Measurements from ENCODE around the gene BHLHE23. TPM values are rescaled to one million over a fixed set of nuclear protein-coding genes. Genes with fewer than 3 reads are reported as not detected.

BHLHE23 gene
- total RNA-seq, 6 experiments from 2014 or later: not detected

- peaks cover 6% of the 10 kb centered on the region; the same call in 1 of the 2 replicates for H3K4me1 Mint-ChIP-seq (ENCODE audit: low read depth)
- TF ChIP-seq CTCF (IDR thresholded peaks at IDR 0.05): no peak
- H3K9me3 Mint-ChIP-seq: peaks cover 4% of the 10 kb centered on the region; the same call in 1 of the 2 replicates
- H3K36me3 Mint-ChIP-seq (ENCODE audit: low read depth): no peaks in the 10 kb centered on the region
- peak overlapping the region; percentile 46 for H3K4me3 Mint-ChIP-seq
- H3K27ac Mint-ChIP-seq: no peak overlapping the region
- H3K27me3 Mint-ChIP-seq (ENCODE audit: insufficient read depth): peaks cover 63% of the 10 kb centered on the region
- DNase-seq: peak; percentile 11
Observed at GRCh38 chr20:63025534-63026331, 19.0 kb upstream of the BHLHE23 start.

GRCh38 chr20:63024573-63025392, 18.0 kb upstream of the BHLHE23 start:
- peaks cover 5% of the 10 kb centered on the region; the same call in 1 of the 2 replicates for H3K9me3 Mint-ChIP-seq
- TF ChIP-seq CTCF (IDR thresholded peaks at IDR 0.05): no peak
- no peak for DNase-seq
- peaks cover 6% of the 10 kb centered on the region; the same call in 1 of the 2 replicates for H3K4me1 Mint-ChIP-seq (ENCODE audit: low read depth)
- peaks cover 5% of the 10 kb centered on the region; the same call in 1 of the 2 replicates for H3K36me3 Mint-ChIP-seq (ENCODE audit: low read depth)
- no peak overlapping the region; the same call in 1 of the 2 replicates for H3K4me3 Mint-ChIP-seq
- no peak overlapping the region for H3K27ac Mint-ChIP-seq
- H3K27me3 Mint-ChIP-seq (ENCODE audit: insufficient read depth): peaks cover 71% of the 10 kb centered on the region

GRCh38 chr20:63023936-63024571, 17.3 kb upstream of the BHLHE23 start:
- Mint-ChIP-seq H3K4me1 (ENCODE audit: low read depth) (peaks cover 6% of the 10 kb centered on the region; the same call in 1 of the 2 replicates), H3K9me3 (peaks cover 5% of the 10 kb centered on the region; the same call in 1 of the 2 replicates), H3K36me3 (ENCODE audit: low read depth) (peaks cover 5% of the 10 kb centered on the region; the same call in 1 of the 2 replicates), H3K27me3 (ENCODE audit: insufficient read depth) (peaks cover 73% of the 10 kb centered on the region), H3K27ac (no peak overlapping the region), H3K4me3 (no peak overlapping the region)
- no peak for TF ChIP-seq CTCF (IDR thresholded peaks at IDR 0.05)
- DNase-seq: no peak

- TF ChIP-seq CTCF (IDR thresholded peaks at IDR 0.05): no peak; the same call in 1 of the 2 replicates
- DNase-seq: no peak
- peaks cover 6% of the 10 kb centered on the region; the same call in 1 of the 2 replicates for H3K4me1 Mint-ChIP-seq (ENCODE audit: low read depth)
- H3K4me3 Mint-ChIP-seq: no peak overlapping the region
- peaks cover 5% of the 10 kb centered on the region; the same call in 1 of the 2 replicates for H3K36me3 Mint-ChIP-seq (ENCODE audit: low read depth)
- H3K9me3 Mint-ChIP-seq: peaks cover 5% of the 10 kb centered on the region; the same call in 1 of the 2 replicates
- peaks cover 75% of the 10 kb centered on the region for H3K27me3 Mint-ChIP-seq (ENCODE audit: insufficient read depth)
- no peak overlapping the region for H3K27ac Mint-ChIP-seq
Observed at GRCh38 chr20:63023071-63023935, 16.5 kb upstream of the BHLHE23 start.

Data from HFFc6 (cell line).